Pancreas (tissue), 10 donors: ENCODE measurements around the gene NPPC. TPM values are rescaled to one million over a fixed set of nuclear protein-coding genes. Genes with fewer than 3 reads are reported as not detected.
"Not testable (repeated sequence)": the region's sequence is repeated elsewhere in the genome, so short reads cannot be mapped to it uniquely, and the experiment has no call there.

Experiments
- ATAC-seq, 4 donors: fragments of 200-7000 bp; cut with Tn5 transposase; one replicate each; pipeline versions ENCODE4 v1.8.0 to v1.9.1; 2020; ENCODE audit warnings: mild to moderate bottlenecking in 4 of 4, moderate library complexity in 4 of 4
- DNase-seq, 6 donors: peaks; one replicate each; pipeline ENCODE4 v3.0.0-alpha.2; 2020
- FAIRE-seq: peaks from 2 replicates; lab custom pipeline; 2012; peaks lifted over from hg19 to GRCh38; lab: Jason Lieb, UNC
- H3K27ac ChIP-seq, 4 donors: fragments of 200-600 bp; sonication (generic); 1 replicate in 3 of 4; 2 replicates in 1 of 4; pipeline versions ENCODE4 v1.5.0 to v1.8.0; 2020
- H3K27me3 ChIP-seq, 4 donors: fragments of 200-600 bp; one replicate each; pipeline ENCODE4 v1.8.0; 2021
- H3K36me3 ChIP-seq, 3 donors: fragments of 200-600 bp; sonication (generic) in 1 of 3; one replicate each; pipeline versions ENCODE4 v1.5.0 to v1.8.0; 2020 to 2021
- H3K4me1 ChIP-seq, 3 donors: fragments of 200-600 bp; one replicate each; pipeline ENCODE4 v1.8.0; 2021
- H3K4me3 ChIP-seq, 4 donors: fragments of 200-600 bp; sonication (generic) in 2 of 4; one replicate each; pipeline versions ENCODE4 v1.5.0 to v1.8.0; 2020 to 2021
- H3K9me3 ChIP-seq, 4 donors: fragments of 200-600 bp; one replicate each; pipeline ENCODE4 v1.8.0; 2021
- CTCF ChIP-seq, 4 donors: fragments of 200-600 bp; sonication (generic) in 3 of 4; IDR thresholded peaks; one replicate each; pipeline versions ENCODE4 v1.5.0 to v1.8.0; 2021; ENCODE audit warnings: antibody characterized with exemption in 4 of 4
- WGBS, 2 donors: extraction: QIAGEN DNeasy Blood & Tissue Kit; methylation state at CpG; one replicate each; pipeline ENCODE4 v1.1.7; 2013; 5-methylcytosine and 5-hydroxymethylcytosine counted together
- intact Hi-C, 3 donors: fragments of 100-400 bp; cut with DNase I; formaldehyde crosslinking; loops; one replicate each; pipeline versions ENCODE4 v1.11.1 to v1.14.2; 2022
- polyA plus RNA-seq, 2 donors: library from polyadenylated mRNA; stranded (reverse); fragments of 200-250 nt; gene quantifications; one replicate each; pipeline ENCODE4 v1.2.3, GENCODE V29; 2013
- total RNA-seq, 6 donors: library from RNA; stranded (reverse); fragmentation: NEBNext Ultra II Directional in 4 of 6; extraction: Animal tissue kit (Norgen Biotek cat#: 25700) in 4 of 6; gene quantifications; one replicate each; pipeline versions ENCODE4 v1.2.1 to v1.2.4, GENCODE V29; 2021 to 2023
- donor health status: healthy with polysubstance abuse.
- donor health status: DM: no; HTN: no; CAD: no; lungs with moderate emphysema.
- donor health status: DM: no; HTN: no; CAD: no.
- donor health status: control.
- donor health status: control.
- donor health status: Bipolar disorder and iron deficiency.
- donor health status: DM: yes; HTN: yes; CAD: no.
- donor health status: DM: no; HTN: no; CAD: no.
- donor health status: DM: no; HTN: no; CAD: no.
- donor health status: DM: yes; HTN: yes; CAD: no.

Gene NPPC
- total and polyA plus RNA-seq, 8 donors, result 0.26 TPM; not detected in 7

GRCh38 chr2:231911381-231911780 is 14.8 kb downstream of the NPPC start:
- intact Hi-C loops, result loop anchor here in 1 of 3 donors (5.0 kb wide), 1 partner anchor 526 kb away; no protein-coding TSS in a partner anchor
- no peaks in the 10 kb centered on the region for H3K27me3 ChIP-seq
- peak in 1 of 4 donors; percentile 25 for ATAC-seq
- 35 to 37% methylated on average over 6 of the region's 6 CpGs for WGBS, 2 donors
- no peak overlapping the region for H3K4me3 ChIP-seq
- no peaks in the 10 kb centered on the region for H3K36me3 ChIP-seq
- TF ChIP-seq CTCF (IDR thresholded peaks at IDR 0.05), result no peak
- no peak for FAIRE-seq
- no peaks in the 10 kb centered on the region for H3K9me3 ChIP-seq
- no peaks in the 10 kb centered on the region for H3K4me1 ChIP-seq
- H3K27ac ChIP-seq, result no peak overlapping the region
- DNase-seq, result peak in 1 of 6 donors; percentile 7

GRCh38 chr2:231910771-231911170 is 15.4 kb downstream of the NPPC start:
- peak in 1 of 6 donors; percentile 35 for DNase-seq
- no peak for TF ChIP-seq CTCF (IDR thresholded peaks at IDR 0.05)
- no peak for ATAC-seq
- 63 to 72% methylated on average over 6 of the region's 6 CpGs for WGBS, 2 donors
- intact Hi-C loops, result loop anchor here in 1 of 3 donors (5.0 kb wide), 1 partner anchor 527 kb away; no protein-coding TSS in a partner anchor
- Histone ChIP-seq H3K36me3 (no peaks in the 10 kb centered on the region), H3K4me3 (no peak overlapping the region), H3K27ac (no peak overlapping the region), H3K4me1 (no peaks in the 10 kb centered on the region), H3K27me3 (no peaks in the 10 kb centered on the region), H3K9me3 (no peaks in the 10 kb centered on the region)
- no peak for FAIRE-seq

- not testable (repeated sequence) for H3K27ac ChIP-seq, ATAC-seq, H3K36me3 ChIP-seq, H3K27me3 ChIP-seq, FAIRE-seq, H3K9me3 ChIP-seq, H3K4me3 ChIP-seq, H3K4me1 ChIP-seq
- intact Hi-C loops, result loop anchor here in 1 of 3 donors (5.0 kb wide), 1 partner anchor 527 kb away; no protein-coding TSS in a partner anchor
- 87 to 92% methylated on average over 7 of the region's 7 CpGs for WGBS, 2 donors
- peak in 1 of 6 donors; percentile 26 for DNase-seq
Observed at GRCh38 chr2:231910161-231910560, 16.0 kb downstream of the NPPC start.

- no peaks in the 10 kb centered on the region for H3K4me1 ChIP-seq
- no peak for TF ChIP-seq CTCF (IDR thresholded peaks at IDR 0.05)
- no peaks in the 10 kb centered on the region for H3K9me3 ChIP-seq
- peak in 1 of 6 donors; percentile 6 for DNase-seq
- intact Hi-C loops, result loop anchor here in 2 of 3 donors (5.0 to 10.0 kb wide), 4 partner anchors 415 to 605 kb away; no protein-coding TSS in a partner anchor
- H3K27ac ChIP-seq, result no peak overlapping the region
- no peaks in the 10 kb centered on the region for H3K27me3 ChIP-seq
- no peak for ATAC-seq
- FAIRE-seq, result no peak
- WGBS, 2 donors, result 70 to 73% methylated on average over 5 of the region's 5 CpGs
- no peaks in the 10 kb centered on the region for H3K36me3 ChIP-seq
- no peak overlapping the region for H3K4me3 ChIP-seq
Observed at GRCh38 chr2:231909631-231910030, 16.6 kb downstream of the NPPC start.

GRCh38 chr2:231908584-231908983 is 17.6 kb downstream of the NPPC start:
- intact Hi-C loops, result loop anchor here in 2 of 3 donors (10.0 kb wide), 3 partner anchors 416 to 606 kb away; no protein-coding TSS in a partner anchor
- TF ChIP-seq CTCF (IDR thresholded peaks at IDR 0.05), result no peak
- Histone ChIP-seq H3K27ac (no peak overlapping the region), H3K36me3 (no peaks in the 10 kb centered on the region), H3K9me3 (no peaks in the 10 kb centered on the region), H3K4me1 (no peaks in the 10 kb centered on the region), H3K4me3 (no peak overlapping the region), H3K27me3 (no peaks in the 10 kb centered on the region)
- ATAC-seq (no peak), FAIRE-seq (no peak), DNase-seq (peak in 1 of 6 donors; percentile 1)
- WGBS, 2 donors, result 81 to 87% methylated on average over 8 of the region's 8 CpGs
